KG1 (cell line): ENCODE results near the gene RBM4.
A peak's percentile ranks its signal among the peaks of the same experiment; 100 is the strongest.
"Not testable (repeated sequence)": the region's sequence is repeated elsewhere in the genome, so short reads cannot be mapped to it uniquely, and the experiment has no call there.

Experiments used
- DNase-seq: peaks from one replicate; lab custom pipeline; 2025; lab: John Stamatoyannopoulos, UW

The RBM4 gene, protein sequence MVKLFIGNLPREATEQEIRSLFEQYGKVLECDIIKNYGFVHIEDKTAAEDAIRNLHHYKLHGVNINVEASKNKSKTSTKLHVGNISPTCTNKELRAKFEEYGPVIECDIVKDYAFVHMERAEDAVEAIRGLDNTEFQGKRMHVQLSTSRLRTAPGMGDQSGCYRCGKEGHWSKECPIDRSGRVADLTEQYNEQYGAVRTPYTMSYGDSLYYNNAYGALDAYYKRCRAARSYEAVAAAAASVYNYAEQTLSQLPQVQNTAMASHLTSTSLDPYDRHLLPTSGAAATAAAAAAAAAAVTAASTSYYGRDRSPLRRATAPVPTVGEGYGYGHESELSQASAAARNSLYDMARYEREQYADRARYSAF

DNA sequence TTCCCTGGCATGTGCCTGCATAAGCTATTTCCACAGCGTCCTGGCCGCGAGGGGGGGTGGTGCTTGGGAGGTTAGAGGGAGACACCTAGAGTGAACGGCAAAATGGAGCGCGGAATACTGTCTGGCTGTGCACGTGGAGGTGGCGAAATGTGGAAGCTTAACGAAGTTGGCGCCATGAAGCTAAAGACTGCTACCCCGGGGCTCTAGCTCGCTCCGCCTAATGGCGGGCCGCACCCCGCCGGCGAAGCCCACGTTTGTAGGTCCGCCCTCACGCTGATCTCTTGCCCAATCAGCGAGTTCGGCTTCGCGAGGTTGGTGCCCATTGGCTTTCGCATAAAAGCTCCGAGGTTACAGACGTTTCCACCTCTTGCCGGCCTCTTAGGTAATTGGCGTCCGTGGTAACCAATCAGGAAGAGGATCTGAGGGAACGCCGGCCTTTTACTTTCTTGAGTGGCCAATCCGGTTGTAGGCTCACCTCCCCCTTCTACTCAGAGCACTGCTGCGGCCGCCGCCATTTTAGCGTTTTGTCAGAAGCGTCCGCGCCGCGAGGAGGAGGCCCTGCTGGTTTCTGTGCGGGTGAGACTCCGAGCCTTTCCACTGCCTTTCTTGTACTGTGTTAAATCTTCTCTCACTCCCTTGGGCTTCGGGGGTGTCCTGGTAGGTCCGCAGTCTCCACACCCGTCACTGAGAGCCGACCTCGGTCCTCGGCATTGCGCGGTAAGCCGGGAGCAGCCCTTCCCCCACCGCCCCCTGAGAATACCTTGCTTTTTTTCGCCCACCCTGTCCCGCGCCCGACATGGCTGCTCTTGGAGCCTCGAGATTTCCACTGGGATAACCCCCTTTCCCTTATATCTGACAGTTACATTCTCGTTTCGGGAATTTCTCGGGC lies at the start of gene RBM4:
TSS of gene RBM4 (plus strand) at position 527 of the 889 bp plus-strand sequence. CDS start 1,009 bp downstream, outside the sequence.
- DNase-seq, result peak; percentile 99

DNA sequence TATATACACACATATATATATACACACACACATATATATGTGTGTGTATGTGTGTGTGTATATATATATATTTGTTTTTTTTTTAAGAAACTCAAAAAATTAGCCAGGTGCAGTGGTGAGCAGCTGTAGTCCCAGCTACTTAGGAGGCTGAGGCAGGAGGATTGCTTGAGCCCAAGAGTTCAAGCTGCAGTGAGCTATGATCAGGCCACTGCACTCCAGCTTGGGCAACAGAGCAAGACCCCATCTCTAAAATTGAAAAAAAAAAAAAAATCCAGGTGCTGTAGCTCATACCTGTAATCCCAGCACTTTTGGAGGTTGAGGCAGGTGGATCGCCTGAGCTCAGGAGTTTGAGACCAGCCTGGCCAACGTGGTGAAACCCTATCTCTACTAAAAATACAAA lies 49.2 kb upstream of the RBM4 start:
- DNase-seq, result not testable (repeated sequence)

DNA sequence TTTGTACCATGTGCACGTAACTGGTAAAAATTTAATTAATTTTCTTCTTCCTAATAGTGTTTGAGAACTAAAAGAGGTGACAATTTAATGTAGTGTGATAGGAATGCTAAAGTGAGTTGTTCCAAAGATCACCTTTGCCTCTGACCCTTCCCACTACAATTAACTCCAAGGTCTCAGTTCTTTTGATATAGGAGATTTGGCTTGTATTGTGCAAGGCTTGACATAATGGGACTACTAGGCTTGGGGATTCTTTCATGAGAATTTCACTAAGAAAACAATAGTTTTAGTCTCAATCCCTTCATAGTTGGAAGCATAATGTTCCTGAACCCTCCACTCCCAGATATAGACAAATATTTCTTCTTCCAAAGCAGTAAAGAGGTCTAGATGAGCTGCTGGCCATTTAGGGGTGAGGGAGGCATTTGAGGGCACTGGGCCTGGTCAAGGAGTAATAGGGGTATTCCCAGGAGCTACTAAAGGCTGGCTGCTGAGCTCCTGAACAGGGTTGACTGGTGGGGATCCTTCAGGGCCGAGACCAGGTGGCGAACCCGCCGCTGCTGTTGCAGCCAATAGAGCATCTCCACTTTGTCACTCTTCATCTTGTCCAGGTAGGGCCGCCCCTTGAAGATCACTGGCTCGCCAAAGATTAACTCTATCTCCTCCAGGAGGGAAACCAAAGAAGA lies 48.4 kb upstream of the RBM4 start:
- DNase-seq, result no peak

DNA sequence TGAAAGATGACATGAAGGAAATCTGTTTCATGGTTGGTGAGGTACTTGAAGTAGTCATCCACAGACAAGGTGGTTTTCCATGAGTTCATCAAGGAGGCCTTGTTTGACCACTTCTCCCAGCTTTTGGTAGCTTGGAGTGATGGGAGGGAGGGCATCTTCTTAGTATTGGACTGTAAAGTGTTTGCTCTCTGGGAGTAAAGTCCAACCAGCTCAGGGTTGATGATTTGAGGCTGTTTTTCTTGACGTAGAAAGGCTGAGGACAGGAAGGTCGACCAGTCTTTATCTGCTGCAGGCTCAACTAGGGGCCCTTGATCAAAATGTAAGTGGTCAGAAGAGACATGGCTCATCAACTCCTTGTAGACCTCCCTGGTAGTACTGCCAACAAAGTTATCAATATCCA lies 47.3 kb upstream of the RBM4 start:
- no peak for DNase-seq

DNA sequence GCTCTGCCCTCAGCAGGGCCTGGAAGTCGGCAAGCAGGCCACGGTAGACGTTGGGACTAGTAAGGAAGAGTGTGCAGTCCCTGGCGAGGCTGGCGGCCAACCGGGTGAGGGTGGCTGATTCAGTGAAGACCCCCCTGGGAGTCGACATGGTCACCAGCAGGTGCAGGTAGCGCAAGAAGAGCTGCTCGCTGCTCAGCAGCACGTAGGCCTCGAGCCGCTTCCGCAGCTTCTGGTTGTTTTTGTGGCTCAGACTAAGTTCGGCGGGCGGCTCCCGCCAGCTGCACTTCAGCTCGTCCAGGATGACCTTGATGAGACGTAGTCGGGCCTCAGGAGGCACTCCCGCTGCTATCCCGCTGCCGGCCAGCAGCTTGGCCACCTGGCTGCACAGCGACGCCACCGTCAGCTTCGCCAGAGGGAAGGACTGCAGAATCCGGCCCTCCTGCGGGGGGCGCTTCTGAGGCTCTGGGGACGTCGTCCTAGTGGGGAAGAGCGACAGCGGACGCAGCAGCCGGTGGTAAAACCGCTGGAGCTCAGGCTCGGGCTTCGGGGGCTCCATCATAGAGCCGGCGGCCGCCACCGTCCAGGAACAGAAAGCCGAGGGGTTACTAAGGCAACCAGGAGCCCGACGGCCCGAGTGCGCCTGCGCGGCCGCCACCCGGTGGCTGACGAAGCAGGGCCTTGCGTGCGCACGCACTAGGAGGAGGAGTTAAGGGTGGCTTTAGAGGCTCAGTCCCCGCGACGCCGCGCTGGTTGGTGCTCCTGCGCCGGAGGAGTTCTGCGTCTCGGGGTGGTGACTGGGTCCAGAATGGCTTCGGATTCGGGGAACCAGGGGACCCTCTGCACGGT lies 45.8 kb upstream of the RBM4 start, which contains the start of the genes CCDC87 and CCS:
TSS of gene CCDC87 (minus strand) at position 607 of the 846 bp plus-strand sequence. CDS start at position 559, 48 bp downstream.
TSS of gene CCS (plus strand) at position 729 of the 846 bp plus-strand sequence. CDS start at position 806, 77 bp downstream.
- peak; percentile 97 for DNase-seq

DNA sequence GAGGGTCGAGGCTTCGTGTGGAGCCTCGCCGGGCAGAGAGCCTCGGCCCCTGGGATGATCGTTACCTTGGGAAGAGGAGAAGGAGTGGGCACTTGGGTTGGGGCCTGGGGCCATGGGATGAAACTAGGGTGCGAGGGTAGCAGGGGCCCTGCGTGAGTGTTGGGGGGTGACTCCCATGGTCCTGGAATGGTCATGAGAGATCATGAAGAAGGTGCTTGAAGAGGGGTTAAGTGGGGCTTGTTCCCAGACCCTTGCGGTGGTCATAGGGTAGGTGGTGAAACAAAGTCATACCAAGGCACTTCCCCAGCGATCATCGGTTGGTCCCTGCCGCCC lies 45.2 kb upstream of the RBM4 start:
- no peak for DNase-seq

DNA sequence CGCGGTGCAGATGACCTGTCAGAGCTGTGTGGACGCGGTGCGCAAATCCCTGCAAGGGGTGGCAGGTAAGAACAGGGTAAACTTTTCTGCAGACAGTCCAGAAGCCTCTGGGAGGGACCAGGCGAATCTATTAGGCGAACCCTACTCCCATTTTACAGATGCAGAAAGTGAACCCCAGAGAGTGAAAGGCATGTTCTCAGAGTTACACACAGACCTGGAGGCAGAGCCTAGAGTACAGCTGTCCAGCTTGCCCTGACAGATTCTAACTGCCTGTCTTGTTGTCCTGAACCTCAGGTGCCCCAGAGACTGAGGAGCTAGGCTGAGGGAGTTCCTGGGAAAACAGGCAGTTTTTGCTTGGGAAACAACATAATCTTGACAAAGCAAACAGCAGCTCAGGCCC lies 44.9 kb upstream of the RBM4 start:
- DNase-seq, result no peak

DNA sequence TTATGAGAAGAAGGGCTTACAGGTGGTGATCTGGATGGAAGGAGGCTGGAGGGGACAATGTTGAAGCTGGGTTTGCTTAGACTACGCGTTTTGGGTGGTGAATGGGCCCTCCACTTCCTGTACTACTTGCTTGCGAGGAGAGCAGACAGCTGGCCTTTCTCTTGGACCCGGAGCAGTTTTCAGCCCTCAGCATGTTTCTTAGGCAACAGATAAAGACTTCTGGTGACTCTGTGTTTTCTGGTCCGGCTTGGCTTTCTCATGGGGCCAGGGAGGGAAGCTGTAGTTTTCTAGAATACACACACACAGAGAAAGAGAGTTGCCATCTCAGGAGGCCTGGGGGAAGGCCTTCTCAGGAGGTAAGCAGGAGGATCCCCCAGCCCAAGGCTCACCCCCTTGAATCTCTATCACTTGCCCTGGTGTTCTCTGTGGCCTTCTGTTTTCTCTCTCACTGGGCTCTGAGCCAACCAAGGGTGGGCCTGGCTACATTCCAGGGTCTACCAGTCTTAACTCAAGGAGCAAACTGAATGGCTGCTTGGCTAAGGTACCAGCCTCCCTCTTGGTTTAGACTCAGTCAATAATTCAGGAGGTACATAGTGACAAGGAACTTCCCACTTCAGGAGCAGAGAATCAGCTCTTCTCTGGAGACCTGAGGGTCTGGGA lies 43.1 kb upstream of the RBM4 start:
- DNase-seq, result no peak

DNA sequence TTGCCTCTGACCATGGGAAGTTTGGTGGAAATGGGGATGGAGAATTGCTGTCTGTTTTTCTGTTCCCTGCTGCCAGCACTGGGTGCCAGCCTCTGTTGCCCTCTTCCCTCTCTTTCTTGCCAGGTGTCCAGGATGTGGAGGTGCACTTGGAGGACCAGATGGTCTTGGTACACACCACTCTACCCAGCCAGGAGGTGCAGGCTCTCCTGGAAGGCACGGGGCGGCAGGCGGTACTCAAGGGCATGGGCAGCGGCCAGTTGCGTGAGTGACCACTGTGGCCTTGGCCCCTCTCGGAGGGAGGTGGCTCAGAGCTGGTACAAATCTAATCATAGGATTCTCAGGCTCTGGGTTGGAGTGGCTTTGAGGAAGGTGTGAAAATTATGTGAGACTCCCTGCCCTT lies 39.5 kb upstream of the RBM4 start:
- no peak for DNase-seq

DNA sequence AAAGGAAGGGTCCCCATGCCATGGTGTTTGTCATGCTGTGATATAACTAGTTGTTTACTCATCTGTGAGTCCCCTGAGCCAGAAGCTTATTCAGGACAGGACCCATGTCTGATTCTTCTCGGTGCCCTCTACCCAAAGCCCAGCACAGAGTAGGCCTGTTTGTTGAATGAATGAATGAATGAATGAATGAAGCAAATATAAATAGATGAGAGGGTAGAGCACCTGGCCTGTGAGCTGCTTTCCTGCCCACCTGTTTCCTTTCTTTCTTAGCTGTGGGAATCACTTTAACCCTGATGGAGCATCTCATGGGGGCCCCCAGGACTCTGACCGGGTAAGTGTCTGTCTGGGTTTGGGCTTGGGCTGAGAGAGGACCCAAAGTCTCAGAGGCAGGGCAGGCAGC lies 38.3 kb upstream of the RBM4 start:
- DNase-seq, result no peak

DNA sequence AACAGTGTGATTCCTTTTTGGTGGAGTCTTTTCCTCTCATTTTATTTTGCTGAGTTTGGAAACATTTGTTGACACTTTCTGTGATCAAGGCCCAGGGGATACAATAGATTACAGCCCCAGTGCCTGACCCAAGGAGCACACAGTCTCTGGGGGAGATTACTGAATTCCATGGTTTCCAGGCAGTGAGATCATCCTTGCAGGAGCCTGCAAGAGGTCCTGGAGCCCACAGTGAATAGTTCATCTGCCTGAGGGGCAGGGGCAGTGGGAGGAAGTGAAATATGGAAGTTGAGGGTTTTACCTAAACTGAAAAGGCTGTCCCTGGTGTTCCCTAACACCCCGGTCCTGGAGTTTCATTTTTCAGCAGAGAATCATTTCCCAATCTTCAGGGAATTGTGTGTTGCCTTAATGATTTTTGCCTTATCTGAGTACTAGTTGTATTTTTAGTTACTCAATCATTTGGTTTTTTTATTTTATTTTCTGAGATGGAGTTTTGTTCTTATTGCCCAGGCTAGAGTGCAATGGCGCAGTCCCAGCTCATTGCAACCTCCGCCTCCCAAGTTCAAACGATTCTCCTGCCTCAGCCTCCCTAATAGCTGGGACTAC lies 37.8 kb upstream of the RBM4 start:
- DNase-seq, result no peak

DNA sequence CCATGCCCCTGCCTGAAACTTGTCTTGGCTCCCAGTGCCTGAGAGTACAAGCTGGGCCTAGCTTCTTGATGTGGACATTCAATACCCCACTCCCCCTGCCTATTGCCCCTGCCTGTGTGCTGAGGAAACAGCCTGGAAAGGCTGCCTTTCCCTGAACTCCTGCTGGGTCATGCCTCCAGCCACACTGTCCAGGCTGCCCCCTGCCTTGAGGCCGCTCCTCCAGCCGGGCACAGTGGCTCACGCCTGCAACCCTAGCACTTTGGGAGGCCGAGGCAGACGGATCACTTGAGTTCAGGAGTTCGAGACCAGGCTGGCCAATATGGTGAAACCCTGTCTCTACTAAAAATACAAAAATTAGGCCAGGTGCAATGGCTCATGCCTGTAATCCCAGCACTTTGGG lies 35.4 kb upstream of the RBM4 start:
- no peak for DNase-seq

DNA sequence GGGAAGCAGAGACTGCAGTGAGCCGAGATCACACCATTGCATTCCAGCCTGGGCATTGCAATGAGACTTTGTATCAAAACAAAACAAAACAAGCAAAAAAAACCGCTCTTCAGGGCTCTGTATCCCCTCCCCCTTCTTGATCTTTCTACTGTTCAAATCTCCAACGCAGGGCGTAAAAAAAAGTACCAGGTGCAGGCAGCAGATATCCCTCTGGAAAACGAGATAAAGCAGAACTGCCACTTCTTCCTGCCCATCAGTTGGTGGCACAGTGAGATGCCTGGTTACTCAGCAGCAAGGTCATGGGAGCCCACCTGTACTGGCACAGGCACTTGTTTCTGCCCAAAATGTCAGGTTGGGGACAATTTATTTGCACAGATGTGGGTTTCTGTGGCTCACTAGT lies 34.3 kb upstream of the RBM4 start:
- DNase-seq, result no peak

DNA sequence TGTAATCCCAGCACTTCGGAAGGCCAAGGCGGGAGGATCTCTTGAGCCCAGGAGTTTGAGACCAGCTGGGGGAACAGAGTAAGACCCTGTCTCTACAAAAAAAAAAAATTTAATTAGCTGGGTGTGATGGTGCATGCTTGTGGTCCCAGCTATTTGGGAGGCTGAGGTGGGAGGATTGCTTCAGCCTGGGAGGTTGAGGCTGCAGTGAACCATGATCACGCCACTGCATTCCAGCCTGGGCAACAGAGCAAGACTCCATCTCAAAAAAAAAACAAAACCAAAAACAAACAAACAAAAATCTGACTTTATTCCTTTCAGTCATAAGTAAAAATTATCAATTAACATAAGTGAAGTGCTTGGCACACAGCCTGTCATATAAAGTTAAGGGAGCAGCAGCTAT lies 31.9 kb upstream of the RBM4 start:
- not testable (repeated sequence) for DNase-seq

DNA sequence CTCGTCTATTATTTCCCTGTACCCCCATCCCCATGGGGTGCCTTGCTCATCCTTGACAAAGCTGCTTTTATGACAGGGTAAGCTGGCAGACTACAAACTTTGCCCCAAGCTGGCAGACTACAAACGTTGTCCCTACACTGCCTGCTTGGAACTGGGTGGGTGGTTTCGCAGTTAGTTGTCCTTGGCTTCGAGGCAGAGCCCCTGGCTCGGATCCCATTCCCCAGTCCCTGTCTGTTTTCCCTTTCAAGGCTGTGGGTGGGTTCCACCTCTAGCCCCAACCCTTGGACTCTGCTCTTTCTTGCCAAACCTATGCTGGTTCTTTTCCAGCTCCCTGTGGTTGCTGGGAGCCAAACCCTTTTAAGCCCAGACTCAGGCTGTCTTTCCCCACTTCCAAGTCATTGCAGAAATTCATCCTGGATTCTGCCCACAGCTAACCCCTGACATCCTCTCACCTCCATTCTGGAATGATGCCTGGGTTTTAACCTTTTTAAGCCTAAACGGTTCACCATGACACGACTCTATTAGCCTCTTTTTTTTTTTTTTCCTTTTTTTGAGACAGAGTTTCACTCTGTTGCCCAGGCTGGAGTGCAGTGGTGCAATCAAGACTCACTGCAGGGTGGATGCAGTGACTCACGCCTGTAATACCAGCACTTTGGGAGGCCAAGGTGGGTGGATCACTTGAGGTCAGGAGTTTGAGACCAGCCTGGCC lies 31.2 kb upstream of the RBM4 start:
- no peak for DNase-seq

DNA sequence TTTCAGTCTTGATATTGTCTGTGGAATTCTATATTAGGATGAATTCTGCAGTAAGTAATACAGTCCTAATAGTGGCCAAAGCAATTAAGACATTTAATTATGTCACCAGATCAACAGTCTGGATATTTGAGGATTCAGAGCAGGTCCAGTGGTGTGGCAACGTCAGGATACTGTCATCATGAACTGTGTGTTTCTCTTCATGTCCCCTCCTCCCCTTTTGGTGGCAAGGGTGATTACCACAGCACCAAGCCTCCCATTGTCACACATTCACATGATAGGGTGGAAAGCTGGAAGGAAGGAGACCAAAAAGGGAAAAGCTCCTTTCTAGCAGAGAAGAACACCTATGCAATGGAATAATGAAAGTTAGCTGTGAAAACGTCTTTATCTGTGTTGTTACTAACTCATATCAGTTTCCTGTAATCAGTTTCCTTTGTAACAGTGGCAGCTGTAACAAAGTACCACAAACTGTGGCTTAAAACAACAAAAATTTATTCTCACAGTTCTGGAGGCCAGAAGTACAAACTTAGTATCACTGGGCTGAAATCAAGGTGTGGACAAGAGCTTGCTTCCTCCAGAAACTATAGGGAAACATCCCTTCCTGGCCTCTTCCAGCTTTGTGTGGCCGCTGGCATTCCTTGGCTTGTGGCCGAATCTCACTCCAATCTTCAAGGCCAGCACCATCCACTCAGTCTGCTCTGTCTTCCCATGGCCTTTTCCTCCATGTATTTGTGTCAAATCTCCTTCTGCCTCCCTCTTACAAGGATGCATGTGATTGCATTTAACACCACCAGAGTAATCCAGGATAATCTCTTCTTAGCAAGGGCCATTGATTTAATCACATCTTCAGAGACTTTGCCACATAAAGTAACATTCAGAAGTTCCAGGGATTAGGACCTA lies 28.5 kb upstream of the RBM4 start:
- DNase-seq, result no peak

DNA sequence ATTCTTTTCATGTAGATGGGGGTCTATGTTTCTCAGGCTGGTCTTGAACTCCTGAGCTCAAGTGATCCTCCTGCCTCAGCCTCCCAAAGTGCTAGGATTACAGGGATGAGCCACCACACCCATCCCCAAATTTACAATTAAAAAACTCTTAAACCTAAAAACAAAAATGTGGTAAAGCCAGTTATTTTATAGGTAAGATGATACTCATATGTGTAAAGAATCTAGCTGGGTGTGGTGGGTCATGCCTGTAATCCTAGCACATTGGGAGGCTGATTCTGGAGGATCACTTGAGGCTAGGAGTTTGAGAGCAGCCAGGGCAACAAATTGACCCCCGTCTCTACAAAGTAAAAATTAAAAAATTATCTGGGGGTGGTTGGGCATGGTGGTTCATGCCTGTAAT lies 26.0 kb upstream of the RBM4 start:
- DNase-seq, result no peak

DNA sequence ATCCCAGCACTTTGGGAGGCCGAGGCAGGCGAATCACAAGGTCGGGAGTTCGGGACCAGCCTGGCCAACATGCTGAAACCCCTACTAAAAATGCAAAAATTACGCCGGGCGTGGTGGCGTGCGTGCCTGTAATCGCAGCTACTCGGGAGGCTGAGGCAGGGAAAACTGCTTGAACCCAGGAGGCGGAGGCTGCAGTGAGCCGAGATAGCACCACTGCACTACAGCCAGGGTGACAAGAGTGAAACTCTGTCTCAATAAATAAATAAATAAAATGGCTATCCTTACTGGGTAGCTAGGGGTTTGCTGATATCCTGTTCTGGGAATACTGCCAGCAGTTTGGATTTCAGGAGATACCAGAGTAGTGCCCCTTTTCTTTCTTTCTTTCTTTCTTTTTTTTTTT lies 24.4 kb upstream of the RBM4 start:
- no peak for DNase-seq
